Gastroesophageal sphincter (tissue), 4 donors: ENCODE measurements around the gene NRXN3. TPM values are rescaled to one million over a fixed set of nuclear protein-coding genes. Genes with fewer than 3 reads are reported as not detected.

Experiments used
- ATAC-seq: fragments of 150-250 bp; one replicate; pipeline ENCODE4 v1.9.1; 2016; ENCODE audit warnings: mild to moderate bottlenecking, moderate library complexity
- H3K27ac ChIP-seq, 4 donors: fragments of 200-600 bp; sonication (generic) in 3 of 4; 1 replicate in 3 of 4; 2 replicates in 1 of 4; pipeline ENCODE4 v1.5.1; 2016 to 2019
- H3K27me3 ChIP-seq: fragments of 200-600 bp; sonication (generic); one replicate; pipeline ENCODE4 v1.5.1; 2019
- H3K36me3 ChIP-seq, 2 donors: fragments of 200-600 bp; sonication (generic); one replicate each; pipeline ENCODE4 v1.5.1; 2019; ENCODE audit warnings: control low read depth in 1 of 2
- H3K4me1 ChIP-seq, 3 donors: fragments of 200-600 bp; sonication (generic); 1 replicate in 2 of 3; 2 replicates in 1 of 3; pipeline ENCODE4 v1.5.1; 2016 to 2019; ENCODE audit warnings: control low read depth in 2 of 3
- H3K4me3 ChIP-seq, 2 donors: fragments of 200-600 bp; sonication (generic); one replicate each; pipeline ENCODE4 v1.5.1; 2019; ENCODE audit warnings: mild to moderate bottlenecking in 1 of 2, moderate library complexity in 1 of 2
- H3K9me3 ChIP-seq, 3 donors: fragments of 200-600 bp; sonication (generic); one replicate each; pipeline ENCODE4 v1.5.1; 2017 to 2019; ENCODE audit warnings: control low read depth in 2 of 3
- EP300 ChIP-seq: sonication (generic); formaldehyde crosslinking; IDR thresholded peaks from one replicate; pipeline ENCODE4 v1.6.1; 2017; ENCODE audit warnings: antibody characterized with exemption, mild to moderate bottlenecking
- POLR2A ChIP-seq, 2 donors: fragments of 450-650 bp; IDR thresholded peaks; one replicate each; pipeline ENCODE4 v1.6.1; 2017; ENCODE audit warnings: antibody characterized with exemption in 2 of 2, mild to moderate bottlenecking in 2 of 2, moderate library complexity in 1 of 2
- POLR2AphosphoS5 ChIP-seq: sonication (generic); formaldehyde crosslinking; IDR thresholded peaks from one replicate; pipeline ENCODE4 v1.6.1; 2017; ENCODE audit warnings: antibody characterized with exemption
- WGBS, 2 donors: methylation state at CpG; one replicate each; pipeline ENCODE4 v1.1.5; 2018; ENCODE audit warnings: low coverage in 1 of 2; 5-methylcytosine and 5-hydroxymethylcytosine counted together
- total RNA-seq, 4 donors: library from RNA; depleted of rRNA; stranded (reverse); fragments of >200 nt; gene quantifications; one replicate each; pipeline ENCODE4 v1.1.0, GENCODE V29; 2016
- TF ChIP-seq, protein P1 (sequence below), 4 experiments: fragments of 200-600 bp in 2 of 4; fragments of 450-650 bp in 2 of 4; sonication (generic) in 1 of 4; IDR thresholded peaks; one replicate each; pipeline ENCODE4 v1.5.1; 2017 to 2019; ENCODE audit warnings: antibody characterized with exemption in 4 of 4, mild to moderate bottlenecking in 2 of 4, moderate library complexity in 2 of 4

The NRXN3 gene
- total RNA-seq, 4 donors from 2014 or later = 74.2 to 192 (median 98.2) TPM

GRCh38 chr14:78141590-78141989 is 28.6 kb upstream of the NRXN3 start:
- TF ChIP-seq POLR2AphosphoS5 = no peak
- ATAC-seq = no peak
- WGBS, 2 donors = 79 to 83% methylated on average over 2 of the region's 2 CpGs

GRCh38 chr14:78142998-78143397 is 27.2 kb upstream of the NRXN3 start:
- H3K27me3 ChIP-seq = peaks cover 1% of the 10 kb centered on the region
- no peak for ATAC-seq
- TF ChIP-seq EP300 (no peak), POLR2A (IDR thresholded peaks at IDR 0.05) (no peak), POLR2AphosphoS5 (no peak)
- TF ChIP-seq, protein P1, sequence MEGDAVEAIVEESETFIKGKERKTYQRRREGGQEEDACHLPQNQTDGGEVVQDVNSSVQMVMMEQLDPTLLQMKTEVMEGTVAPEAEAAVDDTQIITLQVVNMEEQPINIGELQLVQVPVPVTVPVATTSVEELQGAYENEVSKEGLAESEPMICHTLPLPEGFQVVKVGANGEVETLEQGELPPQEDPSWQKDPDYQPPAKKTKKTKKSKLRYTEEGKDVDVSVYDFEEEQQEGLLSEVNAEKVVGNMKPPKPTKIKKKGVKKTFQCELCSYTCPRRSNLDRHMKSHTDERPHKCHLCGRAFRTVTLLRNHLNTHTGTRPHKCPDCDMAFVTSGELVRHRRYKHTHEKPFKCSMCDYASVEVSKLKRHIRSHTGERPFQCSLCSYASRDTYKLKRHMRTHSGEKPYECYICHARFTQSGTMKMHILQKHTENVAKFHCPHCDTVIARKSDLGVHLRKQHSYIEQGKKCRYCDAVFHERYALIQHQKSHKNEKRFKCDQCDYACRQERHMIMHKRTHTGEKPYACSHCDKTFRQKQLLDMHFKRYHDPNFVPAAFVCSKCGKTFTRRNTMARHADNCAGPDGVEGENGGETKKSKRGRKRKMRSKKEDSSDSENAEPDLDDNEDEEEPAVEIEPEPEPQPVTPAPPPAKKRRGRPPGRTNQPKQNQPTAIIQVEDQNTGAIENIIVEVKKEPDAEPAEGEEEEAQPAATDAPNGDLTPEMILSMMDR (IDR thresholded peaks at IDR 0.05) = no peak
- H3K9me3 ChIP-seq = no peaks in the 10 kb centered on the region
- no peaks in the 10 kb centered on the region for H3K4me1 ChIP-seq
- no peaks in the 10 kb centered on the region for H3K36me3 ChIP-seq
- H3K4me3 ChIP-seq = no peak overlapping the region
- 81 to 82% methylated on average over 4 to 5 of the region's 5 CpGs for WGBS, 2 donors
- H3K27ac ChIP-seq = no peak overlapping the region

More at GRCh38 chr14:78141590-78141989, 28.6 kb upstream of the NRXN3 start:
- Histone ChIP-seq H3K4me3 (no peak overlapping the region), H3K27ac (no peak overlapping the region), H3K27me3 (no peaks in the 10 kb centered on the region), H3K4me1 (no peaks in the 10 kb centered on the region), H3K36me3 (no peaks in the 10 kb centered on the region), H3K9me3 (no peaks in the 10 kb centered on the region)

DNA sequence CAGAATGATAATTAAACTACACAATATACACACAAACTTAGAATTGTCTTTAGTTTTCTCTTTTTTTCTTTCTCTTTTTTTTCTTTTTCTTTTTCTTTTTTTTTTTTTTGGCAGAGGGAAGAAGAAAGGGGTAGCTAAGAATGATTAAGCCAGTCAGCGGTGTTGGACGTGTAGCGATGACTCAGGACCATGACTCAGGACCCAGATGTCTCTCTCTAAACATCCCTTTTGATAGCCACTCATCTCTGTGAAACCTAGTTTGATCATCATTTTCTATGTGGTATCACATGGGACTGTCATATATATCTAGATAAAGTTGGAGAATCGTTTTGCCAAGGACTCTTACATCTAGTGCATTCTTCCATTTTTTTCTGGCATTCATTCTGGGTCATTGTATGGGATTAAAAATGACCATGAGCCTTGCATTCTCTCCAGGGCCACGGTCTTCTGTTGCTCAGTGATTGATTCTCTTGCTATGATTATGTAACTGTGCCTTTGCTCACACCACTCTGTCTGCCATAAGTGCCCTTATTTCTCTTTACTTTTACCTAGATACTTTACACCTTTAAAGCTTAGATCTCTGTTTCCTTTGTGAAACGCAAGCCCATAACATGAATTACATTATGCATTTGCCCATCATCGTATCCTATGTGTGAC is 26.6 kb upstream of the NRXN3 start:
- WGBS, 2 donors = 52 to 70% methylated on average over 7 of the region's 7 CpGs
- no peak for TF ChIP-seq EP300
- TF ChIP-seq, protein P1 (IDR thresholded peaks at IDR 0.05) = no peak
- TF ChIP-seq POLR2A (IDR thresholded peaks at IDR 0.05) = no peak
- no peak for ATAC-seq
- Histone ChIP-seq H3K27me3 (peaks cover 7% of the 10 kb centered on the region), H3K27ac (no peak overlapping the region), H3K4me1 (no peaks in the 10 kb centered on the region), H3K36me3 (no peaks in the 10 kb centered on the region), H3K4me3 (no peak overlapping the region), H3K9me3 (no peaks in the 10 kb centered on the region)

DNA sequence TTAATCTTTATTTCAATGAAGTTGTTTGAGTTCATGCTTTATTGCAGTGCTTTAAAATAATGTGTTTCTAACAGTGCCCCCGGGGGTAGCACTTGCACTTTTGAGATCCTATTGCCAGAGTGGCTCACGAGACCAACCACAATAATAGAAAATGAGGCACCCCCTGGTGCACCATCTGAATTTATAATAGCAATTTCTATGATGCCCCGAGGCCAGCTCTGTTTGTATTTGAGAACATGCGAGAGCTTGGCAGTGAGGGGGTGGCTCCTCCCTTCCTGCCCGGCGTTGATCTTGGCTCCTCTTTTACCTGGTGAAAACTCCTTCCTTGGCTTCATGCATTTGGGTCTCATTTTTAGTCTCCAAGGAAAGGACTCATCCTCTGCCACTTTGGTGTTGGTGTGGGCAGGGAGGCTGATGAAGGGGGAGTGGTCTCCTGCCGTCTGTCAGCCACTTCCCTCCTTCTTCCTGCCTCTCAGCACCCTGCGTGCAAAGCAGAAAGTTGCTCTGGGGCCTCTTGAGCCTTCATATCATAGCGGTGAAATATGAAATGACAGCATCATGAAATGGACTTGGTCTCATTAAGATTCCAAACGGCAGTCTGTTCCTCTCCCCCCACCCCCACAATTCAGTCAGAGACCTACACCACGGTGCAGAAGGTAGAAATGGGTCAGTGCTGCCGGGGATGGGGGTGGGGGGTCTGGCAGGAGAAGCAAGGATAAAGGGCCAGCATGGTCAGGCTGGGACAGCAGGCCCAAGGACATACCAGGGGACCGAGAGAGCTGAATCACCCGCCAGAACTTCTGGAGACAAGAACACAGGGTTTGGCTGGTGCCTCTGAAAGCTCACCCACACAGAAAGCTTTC is 17.7 kb upstream of the NRXN3 start:
- H3K36me3 ChIP-seq = no peaks in the 10 kb centered on the region
- peaks cover 30% of the 10 kb centered on the region for H3K27me3 ChIP-seq
- ATAC-seq = no peak
- H3K27ac ChIP-seq = no peak overlapping the region
- no peak overlapping the region for H3K4me3 ChIP-seq
- no peaks in the 10 kb centered on the region for H3K4me1 ChIP-seq
- H3K9me3 ChIP-seq = no peaks in the 10 kb centered on the region
- 44 to 51% methylated on average over 9 to 11 of the region's 14 CpGs for WGBS, 2 donors
- no peak for TF ChIP-seq POLR2AphosphoS5

- Histone ChIP-seq H3K9me3 (no peaks in the 10 kb centered on the region), H3K27ac (no peak overlapping the region), H3K36me3 (no peaks in the 10 kb centered on the region), H3K27me3 (peaks cover 29% of the 10 kb centered on the region), H3K4me3 (no peak overlapping the region), H3K4me1 (no peaks in the 10 kb centered on the region)
- TF ChIP-seq EP300 (no peak), POLR2A (IDR thresholded peaks at IDR 0.05) (no peak), POLR2AphosphoS5 (no peak)
- TF ChIP-seq, protein P1 (IDR thresholded peaks at IDR 0.05) = no peak
- ATAC-seq = no peak
Measured at GRCh38 chr14:78153064-78153341, 17.2 kb upstream of the NRXN3 start.

- Histone ChIP-seq H3K36me3 (no peaks in the 10 kb centered on the region), H3K4me3 (no peak overlapping the region), H3K4me1 (no peaks in the 10 kb centered on the region), H3K27ac (no peak overlapping the region), H3K27me3 (peaks cover 12% of the 10 kb centered on the region), H3K9me3 (no peaks in the 10 kb centered on the region)
- TF ChIP-seq, protein P1 (IDR thresholded peaks at IDR 0.05) = no peak
- TF ChIP-seq POLR2AphosphoS5 (no peak), POLR2A (IDR thresholded peaks at IDR 0.05) (no peak), EP300 (no peak)
- ATAC-seq = no peak
- WGBS, 2 donors = 29 to 50% methylated on average over 1 to 2 of the region's 2 CpGs
Measured at GRCh38 chr14:78154827-78155226, 15.3 kb upstream of the NRXN3 start.
